GM18505 (cell line): Measurements from ENCODE around the gene HS1BP3.

Experiments used
- ATAC-seq: cut with Tn5 transposase; IDR thresholded peaks from one replicate; pipeline ENCODE4 v1.9.1; 2021; ENCODE audit not compliant: unreplicated experiment
- POLR2A ChIP-seq: IDR thresholded peaks from 4 replicates; pipeline ENCODE4 v1.6.1; 2011; ENCODE audit warnings: borderline replicate concordance; ENCODE audit not compliant: insufficient read depth, insufficient read length; ENCODE audit errors: extremely low read depth

HS1BP3 gene

DNA sequence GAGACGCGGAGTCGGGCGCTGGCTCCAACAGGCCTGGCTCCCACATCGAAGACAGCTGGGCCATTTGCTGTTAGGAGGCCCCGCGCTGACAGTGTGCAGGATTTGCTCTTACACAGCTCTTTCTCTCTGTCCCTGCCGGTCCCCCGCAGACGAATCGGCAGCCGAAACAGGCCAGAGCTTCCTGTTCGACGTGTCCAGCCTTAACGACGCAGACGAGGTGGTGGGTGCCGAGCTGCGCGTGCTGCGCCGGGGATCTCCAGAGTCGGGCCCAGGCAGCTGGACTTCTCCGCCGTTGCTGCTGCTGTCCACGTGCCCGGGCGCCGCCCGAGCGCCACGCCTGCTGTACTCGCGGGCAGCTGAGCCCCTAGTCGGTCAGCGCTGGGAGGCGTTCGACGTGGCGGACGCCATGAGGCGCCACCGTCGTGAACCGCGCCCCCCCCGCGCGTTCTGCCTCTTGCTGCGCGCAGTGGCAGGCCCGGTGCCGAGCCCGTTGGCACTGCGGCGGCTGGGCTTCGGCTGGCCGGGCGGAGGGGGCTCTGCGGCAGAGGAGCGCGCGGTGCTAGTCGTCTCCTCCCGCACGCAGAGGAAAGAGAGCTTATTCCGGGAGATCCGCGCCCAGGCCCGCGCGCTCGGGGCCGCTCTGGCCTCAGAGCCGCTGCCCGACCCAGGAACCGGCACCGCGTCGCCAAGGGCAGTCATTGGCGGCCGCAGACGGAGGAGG lies 19.6 kb upstream of the HS1BP3 start:
- no peak for ATAC-seq
- TF ChIP-seq POLR2A, result no peak

DNA sequence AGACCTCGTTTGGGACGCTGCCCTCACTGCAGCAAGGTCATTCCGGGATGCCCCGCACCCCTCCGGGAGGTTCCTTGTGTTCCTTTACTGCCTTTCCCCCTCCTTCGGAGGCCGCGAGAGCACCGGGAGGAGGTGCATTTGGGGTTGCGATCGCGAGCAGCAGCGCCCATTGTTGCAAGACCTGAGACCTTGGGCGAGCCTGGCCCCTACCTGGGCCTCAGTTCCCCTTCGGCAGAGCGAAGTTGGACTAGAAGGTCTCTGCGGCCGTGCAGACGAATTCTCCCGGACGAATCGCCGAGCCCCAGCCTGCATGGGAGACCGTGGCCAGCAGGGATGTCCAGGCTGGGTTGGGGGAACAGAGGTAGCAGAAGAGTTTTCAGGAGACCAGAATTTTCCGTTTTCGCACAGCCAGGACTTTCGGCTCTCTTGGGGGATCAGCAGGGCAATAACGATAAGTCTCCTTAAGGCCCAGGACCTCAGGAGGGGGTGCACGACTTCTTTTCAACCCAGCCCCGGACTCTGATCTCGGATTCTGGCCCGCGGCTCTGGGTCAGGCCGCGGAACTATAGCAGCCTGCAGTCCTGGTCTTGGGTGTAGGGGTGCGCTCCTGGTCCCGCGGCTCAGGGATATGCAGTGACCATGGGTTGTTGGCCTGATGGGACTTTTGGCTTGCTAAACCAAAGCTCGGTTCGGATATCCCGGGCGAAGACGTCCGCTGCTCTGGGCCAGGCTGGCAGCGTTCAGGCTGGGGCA lies 18.8 kb upstream of the HS1BP3 start:
- no peak for TF ChIP-seq POLR2A
- no peak for ATAC-seq

DNA sequence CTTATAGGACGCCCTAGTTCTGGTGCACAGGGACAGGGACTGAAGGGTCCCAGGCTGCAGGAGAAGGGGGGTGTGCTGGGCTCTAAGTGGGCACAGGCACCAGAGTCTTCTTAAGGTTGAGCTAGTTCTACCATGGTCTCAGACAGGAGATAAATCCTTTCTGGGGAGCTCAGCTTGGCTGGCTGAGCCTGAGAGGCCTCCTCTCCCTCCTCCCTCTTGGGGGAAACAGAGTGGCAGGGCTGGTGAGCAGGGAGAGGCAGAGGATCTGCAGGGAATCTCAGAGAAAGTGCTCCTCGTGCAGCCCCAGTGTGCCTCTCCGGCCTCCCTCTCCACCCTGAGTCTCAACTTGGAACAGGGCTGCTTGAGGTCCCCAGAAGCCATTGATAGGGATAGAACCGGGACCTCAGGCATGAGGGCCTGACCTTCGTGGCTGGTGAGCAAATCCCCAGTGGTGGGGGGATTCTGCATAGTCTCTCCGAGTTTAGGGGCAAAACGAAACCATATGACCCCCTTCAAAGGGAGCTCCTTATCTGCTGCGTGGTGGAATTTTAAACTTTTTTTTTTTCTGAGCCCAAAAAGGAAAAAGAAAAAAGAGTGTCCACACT lies 18.1 kb upstream of the HS1BP3 start:
- no peak for TF ChIP-seq POLR2A
- ATAC-seq, result no peak

DNA sequence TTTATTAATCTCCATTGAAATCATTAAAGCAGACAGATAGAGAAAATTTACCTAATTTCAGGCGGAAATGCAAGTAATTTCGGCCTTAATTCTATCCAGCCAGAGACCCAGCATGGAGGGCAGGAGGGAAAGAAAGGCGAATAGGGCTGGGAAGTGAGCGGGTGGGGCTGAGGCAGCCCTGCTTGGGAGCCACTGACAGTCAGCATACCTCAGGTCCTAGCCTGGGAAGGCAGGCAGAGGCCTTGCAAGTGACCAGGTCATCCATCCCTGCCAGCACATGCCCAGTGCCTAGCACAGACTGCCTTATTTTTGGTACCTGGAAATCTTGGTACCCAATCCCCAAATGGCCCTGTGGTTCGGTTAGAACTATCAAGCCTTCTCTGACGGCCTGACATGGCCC lies 17.6 kb upstream of the HS1BP3 start:
- no peak for ATAC-seq
- no peak for TF ChIP-seq POLR2A

DNA sequence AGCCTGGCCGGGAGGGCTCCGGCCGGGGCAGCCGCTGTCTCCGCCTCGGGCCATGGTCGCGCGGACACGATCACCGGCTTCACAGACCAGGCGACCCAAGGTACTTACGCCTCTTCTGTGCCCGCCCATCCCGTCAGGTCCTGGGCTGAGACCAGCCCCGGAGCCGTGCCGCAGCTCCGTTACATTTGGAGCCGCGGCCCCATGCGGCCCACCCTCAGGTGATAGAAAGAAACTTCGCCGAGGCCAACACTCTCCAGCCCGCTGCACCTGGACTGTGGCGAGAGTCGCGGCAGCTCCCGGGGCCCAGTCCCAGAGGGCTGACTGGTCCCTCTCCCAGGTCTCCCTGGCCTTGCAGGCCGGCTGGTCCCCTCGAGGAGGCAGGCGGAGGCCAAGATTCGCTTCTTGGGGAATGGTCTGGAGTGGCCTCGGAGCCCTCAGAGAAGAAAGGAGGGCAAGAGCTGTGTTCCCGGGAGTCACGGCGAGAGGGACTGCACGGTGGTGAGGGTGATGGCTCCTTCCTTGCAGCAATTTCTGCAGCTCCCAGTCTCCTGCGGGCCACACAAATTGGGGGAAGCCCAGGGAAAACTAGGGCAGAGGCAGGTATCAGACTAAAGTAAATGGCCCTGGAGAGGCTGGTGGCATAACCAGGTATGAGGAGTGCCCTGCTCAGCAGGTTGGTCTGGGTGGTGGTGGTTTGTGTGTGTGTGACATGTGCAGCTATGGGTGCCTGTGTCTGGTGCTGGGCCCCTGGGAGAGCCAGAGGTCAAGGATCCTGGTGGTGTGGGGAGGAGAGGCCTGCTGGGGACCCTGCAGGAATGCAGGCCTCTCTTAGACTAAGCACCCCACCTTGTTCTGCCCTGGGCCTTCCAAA lies 16.9 kb upstream of the HS1BP3 start:
- no peak for TF ChIP-seq POLR2A
- no peak for ATAC-seq

DNA sequence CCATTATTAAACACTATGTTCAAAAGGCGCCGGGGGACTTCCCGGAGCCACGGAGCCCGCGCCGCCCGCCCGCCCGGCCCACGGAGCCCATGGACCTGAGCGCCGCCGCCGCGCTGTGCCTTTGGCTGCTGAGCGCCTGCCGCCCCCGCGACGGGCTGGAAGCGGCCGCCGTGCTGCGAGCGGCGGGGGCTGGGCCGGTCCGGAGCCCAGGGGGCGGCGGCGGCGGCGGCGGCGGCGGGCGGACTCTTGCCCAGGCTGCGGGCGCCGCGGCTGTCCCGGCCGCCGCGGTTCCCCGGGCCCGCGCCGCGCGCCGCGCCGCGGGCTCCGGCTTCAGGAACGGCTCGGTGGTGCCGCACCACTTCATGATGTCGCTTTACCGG lies 16.2 kb upstream of the HS1BP3 start:
- peak; percentile 35 for ATAC-seq
- no peak for TF ChIP-seq POLR2A

DNA sequence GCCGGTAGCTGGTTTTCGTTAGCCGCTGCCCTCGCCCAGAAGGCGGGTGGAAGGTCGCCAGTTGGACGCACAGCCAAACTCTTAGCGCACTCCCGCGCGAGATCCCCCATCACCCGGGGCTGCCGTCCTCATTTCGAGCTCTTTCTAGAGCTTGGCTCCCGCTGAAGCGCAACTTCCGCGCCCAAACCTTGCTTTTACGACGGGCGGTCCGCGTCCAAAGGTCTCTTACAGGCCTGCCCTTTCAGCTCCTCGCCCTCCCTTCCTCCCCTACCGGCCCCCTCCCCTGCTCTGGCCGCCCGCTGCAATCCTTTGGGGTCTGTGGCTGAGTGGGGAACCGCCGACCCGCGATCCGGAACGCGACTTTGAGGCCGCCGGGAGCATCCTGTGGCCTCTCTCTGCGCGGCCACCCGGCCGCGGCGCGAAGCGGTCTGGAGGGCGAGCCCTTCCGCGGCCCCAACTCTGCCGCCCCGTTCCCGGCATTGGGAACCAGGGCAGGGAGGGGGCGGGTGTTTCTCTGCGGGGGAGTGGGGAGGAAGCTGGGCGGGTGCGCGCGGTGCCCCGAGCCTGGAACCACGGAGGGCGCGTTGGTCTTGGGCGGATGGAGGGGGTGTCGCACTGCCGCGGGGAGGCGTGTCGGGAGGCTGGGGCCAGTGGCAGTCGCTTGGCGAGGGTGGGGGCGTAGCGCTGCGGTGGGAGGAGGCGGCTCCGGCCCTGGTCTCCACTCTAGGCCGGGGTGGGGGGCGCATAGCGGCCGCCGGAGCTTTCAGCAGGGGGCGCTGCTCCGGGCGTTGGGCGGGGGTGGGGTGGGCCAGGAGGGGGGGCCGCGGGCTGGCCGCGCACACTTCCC lies 15.6 kb upstream of the HS1BP3 start, which contains the start of gene GDF7:
Gene GDF7, plus strand, starts transcription at position 841 of the 847 bp plus-strand sequence. CDS start 96 bp downstream, outside the sequence.
- peak; percentile 30 for ATAC-seq

DNA sequence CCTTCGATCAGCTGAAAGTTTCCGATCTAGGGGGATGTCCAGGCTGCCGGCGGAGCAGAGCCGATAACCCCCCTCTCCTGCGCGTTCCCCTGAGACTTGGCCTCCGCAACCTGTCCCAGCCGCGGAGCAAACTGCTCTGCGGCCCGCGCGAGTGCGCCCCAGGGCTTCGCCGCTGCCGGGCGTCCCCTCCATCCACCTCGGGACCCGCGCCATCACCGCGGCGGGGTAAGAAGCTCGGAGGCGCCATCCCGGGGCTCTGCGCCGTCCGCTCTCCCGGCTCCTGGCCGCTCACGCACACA lies 15.1 kb upstream of the HS1BP3 start:
- ATAC-seq, result peak; percentile 1

More for the DNA sequence above, 15.6 kb upstream of the HS1BP3 start, which contains the start of gene GDF7:
- no peak for TF ChIP-seq POLR2A

DNA sequence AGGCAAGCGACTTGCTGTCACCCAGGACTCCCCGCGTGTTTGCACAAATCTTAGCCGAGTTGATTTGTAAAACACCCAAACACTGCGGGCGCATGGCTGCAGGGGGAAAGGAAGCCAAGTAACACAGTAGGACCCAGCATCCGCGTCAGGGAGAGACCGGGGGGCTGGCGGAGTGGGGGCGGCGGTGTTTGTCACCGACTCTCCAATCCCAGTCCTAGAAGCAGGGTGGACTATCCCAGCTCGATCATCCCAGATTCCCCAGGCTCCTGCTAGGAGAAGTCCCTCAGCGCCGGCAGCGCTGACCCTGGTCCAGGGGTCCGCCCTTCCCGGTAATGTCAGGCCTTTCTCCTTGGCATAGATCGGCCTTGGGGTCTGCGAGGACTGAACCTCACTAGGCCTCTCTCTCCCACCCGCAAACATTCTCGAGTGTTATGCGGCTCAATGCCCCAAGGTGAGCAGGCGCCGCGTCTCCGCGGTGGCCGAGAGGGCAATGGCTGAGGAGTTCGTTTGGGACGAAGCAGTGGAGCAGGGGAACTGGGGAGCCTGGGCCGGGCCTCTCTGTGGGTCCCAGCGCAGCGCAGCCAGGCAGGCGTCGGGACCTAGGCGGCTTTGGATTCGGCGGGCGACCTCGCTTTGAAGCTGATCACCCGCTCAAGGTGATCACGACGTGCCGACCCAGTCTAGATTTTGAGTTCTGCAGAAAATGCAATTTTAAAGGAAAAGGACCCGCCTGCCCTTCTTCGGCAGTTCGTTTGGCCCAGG lies 14.5 kb upstream of the HS1BP3 start:
- no peak for TF ChIP-seq POLR2A
- ATAC-seq, result no peak

More for the DNA sequence above, 15.1 kb upstream of the HS1BP3 start:
- TF ChIP-seq POLR2A, result no peak

DNA sequence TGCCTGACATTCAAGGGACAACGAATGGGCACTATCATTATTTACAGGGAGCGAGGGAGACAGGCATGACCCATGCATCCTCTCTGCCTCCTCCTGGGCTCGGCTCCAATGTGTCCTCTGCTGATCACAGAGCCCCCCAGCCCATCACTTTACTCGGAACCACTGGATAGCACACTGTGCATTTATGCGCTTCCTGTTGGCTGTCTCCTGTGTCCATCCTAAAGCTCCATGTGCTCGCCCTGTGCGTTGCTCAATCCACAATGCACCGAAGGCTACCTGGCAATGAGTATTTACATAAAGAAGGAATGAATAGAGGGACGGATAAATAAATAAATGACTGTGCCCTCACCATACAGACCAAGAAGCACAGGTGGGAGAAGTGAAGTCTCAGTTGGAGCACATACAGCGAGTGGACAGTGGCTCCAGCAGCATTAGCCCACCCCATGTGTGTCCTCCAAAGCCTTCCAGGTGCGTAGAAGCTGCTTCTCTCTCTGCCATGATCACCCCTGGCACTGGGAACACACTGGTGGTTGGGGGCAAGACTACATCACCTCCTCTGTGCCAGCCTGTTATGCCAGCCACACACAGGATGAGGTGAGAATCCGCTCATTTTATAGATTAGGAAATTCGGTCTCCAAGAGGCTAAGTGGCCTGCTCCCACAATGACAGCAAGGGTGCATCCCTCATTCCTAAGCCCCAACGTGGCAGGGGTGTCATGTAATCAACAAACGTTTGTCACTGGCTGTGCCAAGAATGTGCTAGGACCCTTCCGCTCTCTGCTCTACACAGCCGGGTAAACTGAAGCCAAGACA lies 13.7 kb upstream of the HS1BP3 start:
- ATAC-seq, result no peak
- no peak for TF ChIP-seq POLR2A

DNA sequence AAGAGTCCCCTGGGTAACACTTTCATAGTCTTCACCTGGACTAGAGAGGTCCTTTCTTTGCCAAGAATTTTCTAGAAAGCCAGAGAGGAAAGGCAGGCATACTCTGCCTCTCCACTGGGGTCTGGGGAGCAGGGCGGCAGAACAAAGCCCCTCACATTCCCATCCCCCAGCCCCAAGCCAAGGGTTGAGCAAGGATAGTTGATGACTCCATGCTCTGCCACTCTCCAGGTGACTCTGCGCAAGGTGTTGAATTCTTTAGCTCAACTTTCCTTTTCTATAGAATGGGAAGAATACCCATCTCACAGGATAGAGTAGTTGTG lies 13.1 kb upstream of the HS1BP3 start:
- no peak for TF ChIP-seq POLR2A
- no peak for ATAC-seq
